SJSA1 (cell line): ENCODE results near the gene DNMT1. TPM values are rescaled to one million over a fixed set of nuclear protein-coding genes. Genes with fewer than 3 reads are reported as not detected.

Experiments used
- DNase-seq, 2 experiments: peaks; one replicate each; pipeline ENCODE4 v3.0.0-alpha.2; 2015 to 2020; ENCODE audit warnings: low spot score in 2 of 2, low read depth in 1 of 2
- H3K27ac ChIP-seq: fragments of 250-450 bp; sonication (Bioruptor Pico); 2 replicates; pipeline ENCODE4 v1.5.1; 2020; ENCODE audit warnings: mild to moderate bottlenecking, moderate library complexity
- H3K27me3 ChIP-seq: fragments of 250-450 bp; sonication (Bioruptor Pico); replicated peaks from 2 replicates; pipeline ENCODE4 v1.5.1; 2020; ENCODE audit warnings: mild to moderate bottlenecking, moderate library complexity
- H3K36me3 ChIP-seq: fragments of 250-450 bp; sonication (Bioruptor Pico); 2 replicates; pipeline ENCODE4 v1.5.1; 2020; ENCODE audit warnings: mild to moderate bottlenecking
- H3K4me1 ChIP-seq: fragments of 250-450 bp; sonication (Bioruptor Pico); replicated peaks from 2 replicates; pipeline ENCODE4 v1.6.1; 2021; ENCODE audit warnings: mild to moderate bottlenecking
- H3K4me3 ChIP-seq: fragments of 250-450 bp; sonication (Bioruptor Pico); 2 replicates; pipeline ENCODE4 v1.5.1; 2020; ENCODE audit warnings: mild to moderate bottlenecking
- H3K9me3 ChIP-seq: fragments of 250-450 bp; sonication (Bioruptor Pico); replicated peaks from 2 replicates; pipeline ENCODE4 v1.5.1; 2020; ENCODE audit warnings: mild to moderate bottlenecking
- total RNA-seq: library from RNA; depleted of rRNA; stranded (reverse); fragments of >200 nt; shearing (Covaris generic); gene quantifications from 2 replicates; pipeline ENCODE4 v1.2.3, GENCODE V29; 2014

Gene DNMT1
- total RNA-seq, 1 experiment from 2014 or later, result 170 TPM

GRCh38 chr19:10116085-10116865 lies 78.5 kb downstream of the DNMT1 start:
- no peaks in the 10 kb centered on the region for H3K27me3 ChIP-seq
- no peaks in the 10 kb centered on the region for H3K9me3 ChIP-seq
- no peak for DNase-seq
- peaks cover 28% of the 10 kb centered on the region for H3K4me1 ChIP-seq
- no peak overlapping the region for H3K27ac ChIP-seq
- H3K36me3 ChIP-seq, result peaks cover 78% of the 10 kb centered on the region
- no peak overlapping the region for H3K4me3 ChIP-seq

- Histone ChIP-seq H3K9me3 (no peaks in the 10 kb centered on the region), H3K27me3 (no peaks in the 10 kb centered on the region), H3K4me3 (no peak overlapping the region), H3K27ac (no peak overlapping the region), H3K36me3 (peaks cover 85% of the 10 kb centered on the region), H3K4me1 (peaks cover 23% of the 10 kb centered on the region)
- DNase-seq, result no peak
Observed at GRCh38 chr19:10115392-10116084, 79.2 kb downstream of the DNMT1 start.

DNA sequence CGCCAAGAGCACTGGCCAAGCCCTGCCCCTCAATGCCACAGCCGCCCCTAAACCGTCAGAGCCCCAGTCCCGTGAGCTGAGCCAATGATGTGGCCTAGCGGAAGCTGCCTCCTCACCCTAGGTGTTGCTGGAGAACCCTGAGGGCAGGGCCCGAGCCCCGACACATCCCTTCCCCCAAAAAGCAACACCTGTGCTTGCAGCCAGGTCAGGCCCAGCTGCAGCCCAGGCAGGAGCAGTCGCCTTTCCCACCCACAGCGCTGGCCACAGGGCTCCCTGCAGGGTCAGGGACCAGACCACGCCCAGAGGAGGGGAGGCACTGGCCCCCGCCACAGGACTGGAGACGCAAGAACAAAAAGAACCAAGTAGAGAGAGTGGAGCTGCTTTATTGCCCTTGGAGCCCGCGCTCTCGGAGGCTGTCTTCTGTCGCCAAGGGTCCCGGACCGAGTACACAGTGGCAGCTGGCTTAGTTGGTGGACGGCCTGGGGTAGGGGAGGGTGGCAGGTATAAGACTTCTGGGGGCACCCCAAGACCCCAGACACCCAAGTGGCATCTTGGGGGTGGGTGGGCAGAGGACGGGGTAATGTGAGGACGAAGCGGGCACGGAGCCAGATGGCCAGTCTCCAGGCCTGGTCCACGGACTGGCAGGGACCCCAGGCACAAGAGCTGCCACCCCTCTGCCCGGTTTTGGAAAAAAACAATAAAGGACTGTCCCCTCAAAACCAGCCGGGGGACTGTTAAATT lies 79.9 kb downstream of the DNMT1 start:
- peaks cover 93% of the 10 kb centered on the region for H3K36me3 ChIP-seq
- H3K4me1 ChIP-seq, result peaks cover 16% of the 10 kb centered on the region
- H3K9me3 ChIP-seq, result no peaks in the 10 kb centered on the region
- no peaks in the 10 kb centered on the region for H3K27me3 ChIP-seq
- DNase-seq, result peak in 1 of 2 experiments; percentile 46
- H3K27ac ChIP-seq, result no peak overlapping the region
- no peak overlapping the region for H3K4me3 ChIP-seq

DNA sequence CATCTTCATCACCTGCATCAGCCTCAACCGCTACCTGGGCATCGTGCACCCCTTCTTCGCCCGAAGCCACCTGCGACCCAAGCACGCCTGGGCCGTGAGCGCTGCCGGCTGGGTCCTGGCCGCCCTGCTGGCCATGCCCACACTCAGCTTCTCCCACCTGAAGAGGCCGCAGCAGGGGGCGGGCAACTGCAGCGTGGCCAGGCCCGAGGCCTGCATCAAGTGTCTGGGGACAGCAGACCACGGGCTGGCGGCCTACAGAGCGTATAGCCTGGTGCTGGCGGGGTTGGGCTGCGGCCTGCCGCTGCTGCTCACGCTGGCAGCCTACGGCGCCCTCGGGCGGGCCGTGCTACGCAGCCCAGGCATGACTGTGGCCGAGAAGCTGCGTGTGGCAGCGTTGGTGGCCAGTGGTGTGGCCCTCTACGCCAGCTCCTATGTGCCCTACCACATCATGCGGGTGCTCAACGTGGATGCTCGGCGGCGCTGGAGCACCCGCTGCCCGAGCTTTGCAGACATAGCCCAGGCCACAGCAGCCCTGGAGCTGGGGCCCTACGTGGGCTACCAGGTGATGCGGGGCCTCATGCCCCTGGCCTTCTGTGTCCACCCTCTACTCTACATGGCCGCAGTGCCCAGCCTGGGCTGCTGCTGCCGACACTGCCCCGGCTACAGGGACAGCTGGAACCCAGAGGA lies 80.6 kb downstream of the DNMT1 start:
- Histone ChIP-seq H3K4me1 (peaks cover 13% of the 10 kb centered on the region), H3K9me3 (no peaks in the 10 kb centered on the region), H3K4me3 (no peak overlapping the region), H3K27ac (no peak overlapping the region), H3K27me3 (no peaks in the 10 kb centered on the region), H3K36me3 (peaks cover 94% of the 10 kb centered on the region)
- DNase-seq, result no peak

DNA sequence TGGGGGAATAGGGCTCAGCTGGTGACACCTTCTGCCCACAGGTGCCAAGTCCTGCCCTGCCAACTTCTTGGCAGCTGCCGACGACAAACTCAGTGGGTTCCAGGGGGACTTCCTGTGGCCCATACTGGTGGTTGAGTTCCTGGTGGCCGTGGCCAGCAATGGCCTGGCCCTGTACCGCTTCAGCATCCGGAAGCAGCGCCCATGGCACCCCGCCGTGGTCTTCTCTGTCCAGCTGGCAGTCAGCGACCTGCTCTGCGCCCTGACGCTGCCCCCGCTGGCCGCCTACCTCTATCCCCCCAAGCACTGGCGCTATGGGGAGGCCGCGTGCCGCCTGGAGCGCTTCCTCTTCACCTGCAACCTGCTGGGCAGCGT lies 81.2 kb downstream of the DNMT1 start:
- Histone ChIP-seq H3K9me3 (no peaks in the 10 kb centered on the region), H3K4me3 (no peak overlapping the region), H3K36me3 (peaks cover 94% of the 10 kb centered on the region), H3K27ac (no peak overlapping the region), H3K4me1 (peaks cover 8% of the 10 kb centered on the region), H3K27me3 (no peaks in the 10 kb centered on the region)
- DNase-seq, result no peak

GRCh38 chr19:10112895-10113591 lies 81.7 kb downstream of the DNMT1 start:
- no peaks in the 10 kb centered on the region for H3K9me3 ChIP-seq
- peaks cover 7% of the 10 kb centered on the region for H3K4me1 ChIP-seq
- peaks cover 94% of the 10 kb centered on the region for H3K36me3 ChIP-seq
- no peaks in the 10 kb centered on the region for H3K27me3 ChIP-seq
- H3K4me3 ChIP-seq, result no peak overlapping the region
- no peak overlapping the region for H3K27ac ChIP-seq
- DNase-seq, result peak in 1 of 2 experiments; percentile 70

GRCh38 chr19:10112037-10112761 lies 82.6 kb downstream of the DNMT1 start:
- H3K4me3 ChIP-seq, result no peak overlapping the region
- peaks cover 94% of the 10 kb centered on the region for H3K36me3 ChIP-seq
- H3K9me3 ChIP-seq, result no peaks in the 10 kb centered on the region
- H3K4me1 ChIP-seq, result peaks cover 10% of the 10 kb centered on the region
- DNase-seq, result no peak
- H3K27me3 ChIP-seq, result no peaks in the 10 kb centered on the region
- H3K27ac ChIP-seq, result no peak overlapping the region

DNA sequence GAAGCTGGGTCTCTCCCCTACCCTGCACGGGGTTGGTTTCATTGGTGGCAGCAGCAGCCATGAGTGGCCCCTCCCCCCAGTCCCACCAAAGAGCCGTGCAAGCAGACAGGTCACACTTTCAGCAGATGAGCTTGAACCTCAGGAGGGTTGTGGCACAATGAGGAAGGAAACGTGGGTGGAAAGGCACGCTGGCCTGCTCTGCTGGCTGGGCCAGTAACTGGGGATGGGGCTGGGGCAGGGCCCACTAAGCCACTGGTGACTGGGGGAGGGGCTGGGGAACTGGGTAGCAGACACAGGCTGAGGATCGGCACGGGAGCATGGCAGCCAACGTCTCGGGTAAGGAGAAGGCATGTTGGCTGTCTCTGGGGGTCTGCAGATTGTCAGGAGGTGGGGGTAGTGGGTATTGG lies 83.3 kb downstream of the DNMT1 start, which contains the start of gene P2RY11:
Gene P2RY11 (plus strand): TSS at position 289 of the 407 bp plus-strand sequence. CDS start 29 bp downstream, at position 318.
- DNase-seq, result no peak
- Histone ChIP-seq H3K27ac (no peak within 1 kb of the TSS), H3K4me1 (peaks cover 15% of the 10 kb centered on the region), H3K4me3 (no peak within 1 kb of the TSS), H3K27me3 (no peaks in the 10 kb centered on the region), H3K9me3 (no peaks in the 10 kb centered on the region), H3K36me3 (peaks cover 91% of the 10 kb centered on the region)

GRCh38 chr19:10110972-10111317 lies 83.8 kb downstream of the DNMT1 start:
- Histone ChIP-seq H3K27me3 (no peaks in the 10 kb centered on the region), H3K4me1 (peaks cover 15% of the 10 kb centered on the region), H3K36me3 (peaks cover 89% of the 10 kb centered on the region), H3K27ac (no peak overlapping the region), H3K9me3 (no peaks in the 10 kb centered on the region), H3K4me3 (no peak overlapping the region)
- no peak for DNase-seq

DNA sequence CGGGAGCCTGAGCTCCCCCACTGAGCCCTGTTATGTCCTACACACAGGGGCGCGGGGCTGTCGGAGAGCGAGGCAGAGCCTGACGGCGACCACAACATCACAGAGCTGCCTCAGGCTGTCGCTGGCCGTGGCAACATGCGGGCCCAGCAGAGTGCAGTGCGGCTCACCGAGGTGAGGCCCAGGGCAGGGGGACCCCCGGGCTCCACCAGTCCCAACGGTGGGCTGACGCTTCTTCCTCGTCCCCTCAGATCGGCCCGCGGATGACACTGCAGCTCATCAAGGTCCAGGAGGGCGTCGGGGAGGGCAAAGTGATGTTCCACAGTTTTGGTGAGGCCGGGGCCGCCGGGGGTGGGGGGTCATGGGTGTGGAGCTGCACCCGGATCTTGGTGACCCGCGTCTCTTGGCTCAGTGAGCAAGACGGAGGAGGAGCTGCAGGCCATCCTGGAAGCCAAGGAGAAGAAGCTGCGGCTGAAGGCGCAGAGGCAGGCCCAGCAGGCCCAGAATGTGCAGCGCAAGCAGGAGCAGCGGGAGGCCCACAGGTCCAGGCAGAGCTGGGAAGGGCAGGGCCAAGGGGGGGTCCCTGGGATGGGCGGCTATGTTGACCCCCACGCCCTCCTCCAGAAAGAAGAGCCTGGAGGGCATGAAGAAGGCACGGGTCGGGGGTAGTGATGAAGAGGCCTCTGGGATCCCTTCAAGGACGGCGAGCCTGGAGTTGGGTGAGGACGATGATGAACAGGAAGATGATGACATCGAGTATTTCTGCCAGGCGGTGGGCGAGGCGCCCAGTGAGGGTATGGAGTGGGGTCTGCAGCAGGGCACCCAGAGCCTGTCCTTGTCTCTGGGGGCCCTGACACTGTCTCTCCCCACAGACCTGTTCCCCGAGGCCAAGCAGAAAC lies 84.4 kb downstream of the DNMT1 start:
- H3K4me3 ChIP-seq, result no peak overlapping the region
- no peak overlapping the region for H3K27ac ChIP-seq
- DNase-seq, result no peak
- peaks cover 18% of the 10 kb centered on the region for H3K4me1 ChIP-seq
- peaks cover 83% of the 10 kb centered on the region for H3K36me3 ChIP-seq
- no peaks in the 10 kb centered on the region for H3K9me3 ChIP-seq
- no peaks in the 10 kb centered on the region for H3K27me3 ChIP-seq

- no peaks in the 10 kb centered on the region for H3K9me3 ChIP-seq
- DNase-seq, result no peak
- no peaks in the 10 kb centered on the region for H3K27me3 ChIP-seq
- H3K4me1 ChIP-seq, result peaks cover 18% of the 10 kb centered on the region
- H3K4me3 ChIP-seq, result no peak overlapping the region
- peaks cover 75% of the 10 kb centered on the region for H3K36me3 ChIP-seq
- no peak overlapping the region for H3K27ac ChIP-seq
Observed at GRCh38 chr19:10109528-10109927, 85.2 kb downstream of the DNMT1 start.

DNA sequence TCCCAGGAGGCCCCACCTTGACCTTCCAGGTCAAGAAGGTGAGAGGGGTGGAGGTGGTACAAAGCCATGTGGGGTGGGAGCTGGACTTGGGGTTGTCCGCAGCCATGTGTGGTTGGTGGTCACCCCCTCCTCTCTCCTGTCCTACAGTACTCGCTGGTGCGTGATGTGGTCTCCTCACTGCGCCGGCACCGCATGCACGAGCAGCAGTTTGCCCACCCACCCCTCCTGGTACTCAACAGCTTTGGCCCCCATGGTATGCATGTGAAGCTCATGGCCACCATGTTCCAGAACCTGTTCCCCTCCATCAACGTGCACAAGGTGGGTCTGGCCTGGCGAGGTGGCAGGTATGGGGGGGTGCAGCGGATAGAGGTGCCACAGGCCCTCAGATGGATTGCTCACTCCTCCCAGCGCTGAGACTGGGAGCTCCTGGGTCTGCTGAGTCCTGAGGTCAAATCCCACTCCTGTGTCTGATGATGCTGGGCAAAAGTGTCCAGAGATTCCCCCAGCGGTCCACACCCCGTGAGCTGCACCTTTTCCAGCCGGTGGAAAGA lies 86.9 kb downstream of the DNMT1 start:
- Histone ChIP-seq H3K4me3 (no peak overlapping the region), H3K27me3 (no peaks in the 10 kb centered on the region), H3K27ac (no peak overlapping the region), H3K36me3 (peaks cover 59% of the 10 kb centered on the region), H3K4me1 (peaks cover 18% of the 10 kb centered on the region), H3K9me3 (no peaks in the 10 kb centered on the region)
- no peak for DNase-seq
